Suprapubic skin (tissue), 4 donors: ENCODE results near the gene ATP1B1. TPM values are rescaled to one million over a fixed set of nuclear protein-coding genes. Genes with fewer than 3 reads are reported as not detected.

Source experiments
- DNase-seq, 2 donors: peaks; one replicate each; pipeline ENCODE4 v3.0.0-alpha.2; 2019; ENCODE audit warnings: low spot score in 2 of 2
- H3K27ac ChIP-seq: fragments of 200-600 bp; sonication (generic); one replicate; pipeline ENCODE4 v1.5.1; 2019
- H3K27me3 ChIP-seq: fragments of 200-600 bp; sonication (generic); one replicate; pipeline ENCODE4 v1.5.1; 2019
- H3K36me3 ChIP-seq: fragments of 200-600 bp; sonication (generic); one replicate; pipeline ENCODE4 v1.5.1; 2019
- H3K4me1 ChIP-seq: fragments of 200-600 bp; sonication (generic); one replicate; pipeline ENCODE4 v1.5.1; 2019
- H3K4me3 ChIP-seq: fragments of 200-600 bp; sonication (generic); one replicate; pipeline ENCODE4 v1.5.1; 2019; ENCODE audit warnings: mild to moderate bottlenecking
- H3K9me3 ChIP-seq: fragments of 200-600 bp; sonication (generic); one replicate; pipeline ENCODE4 v1.5.1; 2019
- CTCF ChIP-seq, 2 donors: fragments of 200-600 bp in 1 of 2; fragments of 450-650 bp in 1 of 2; sonication (generic) in 1 of 2; IDR thresholded peaks; one replicate each; pipeline ENCODE4 v1.5.1; 2016 to 2019; ENCODE audit warnings: antibody characterized with exemption in 2 of 2, mild to moderate bottlenecking in 1 of 2, moderate library complexity in 1 of 2
- EP300 ChIP-seq: sonication (generic); formaldehyde crosslinking; IDR thresholded peaks from one replicate; pipeline ENCODE4 v1.6.1; 2017; ENCODE audit warnings: antibody characterized with exemption
- POLR2A ChIP-seq, 2 donors: fragments of 450-650 bp; IDR thresholded peaks; one replicate each; pipeline ENCODE4 v1.6.1; 2017; ENCODE audit warnings: antibody characterized with exemption in 2 of 2, mild to moderate bottlenecking in 2 of 2, moderate library complexity in 2 of 2
- POLR2AphosphoS5 ChIP-seq, 3 donors: sonication (generic); formaldehyde crosslinking; IDR thresholded peaks; one replicate each; pipeline ENCODE4 v1.6.1; 2017; ENCODE audit warnings: antibody characterized with exemption in 3 of 3
- WGBS: methylation state at CpG from one replicate; pipeline ENCODE4 v1.1.5; 2018; 5-methylcytosine and 5-hydroxymethylcytosine counted together
- total RNA-seq, 4 donors: library from RNA; depleted of rRNA; stranded (reverse); fragments of >200 nt; gene quantifications; one replicate each; pipeline ENCODE4 v1.1.0, GENCODE V29; 2016

The ATP1B1 gene
- total RNA-seq, 4 donors from 2014 or later = 63.3 to 150 (median 108) TPM

DNA sequence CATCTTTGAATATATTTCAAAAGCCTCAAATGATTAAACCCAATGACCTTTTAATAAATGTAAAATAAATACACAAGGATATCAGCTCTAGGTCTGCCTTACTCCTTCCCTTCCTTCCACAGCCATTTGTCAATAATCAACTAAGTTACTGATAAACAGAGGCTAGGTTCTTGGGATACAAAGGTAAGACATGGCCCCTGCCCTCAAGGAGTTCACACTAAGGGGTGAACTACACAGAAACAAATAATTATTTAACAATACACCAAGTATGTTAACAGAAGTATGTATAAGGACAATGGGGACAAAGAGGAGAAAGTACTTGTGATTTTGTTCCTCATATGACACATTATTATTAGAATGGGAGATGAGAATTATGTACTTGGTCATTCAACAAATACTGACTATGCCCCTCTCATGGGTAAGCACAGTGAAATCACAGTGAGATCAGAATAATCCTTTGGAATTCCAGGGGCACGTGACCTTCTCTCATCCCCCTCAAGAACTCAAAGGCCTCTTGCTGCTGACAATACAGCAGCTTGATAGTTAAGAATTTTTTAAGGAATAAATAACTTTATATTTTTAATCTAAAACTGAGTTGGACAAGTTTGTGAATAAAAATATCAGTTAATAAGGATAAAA, 40.2 kb downstream of the ATP1B1 start:
- Histone ChIP-seq H3K36me3 (no peaks in the 10 kb centered on the region), H3K4me3 (no peak overlapping the region), H3K9me3 (no peaks in the 10 kb centered on the region), H3K27ac (no peak overlapping the region), H3K27me3 (no peaks in the 10 kb centered on the region), H3K4me1 (no peaks in the 10 kb centered on the region)
- no peak for DNase-seq
- TF ChIP-seq EP300 (no peak), POLR2A (IDR thresholded peaks at IDR 0.05) (no peak), POLR2AphosphoS5 (IDR thresholded peaks at IDR 0.05) (no peak), CTCF (IDR thresholded peaks at IDR 0.05) (no peak)
- 89% methylated on average over 1 of the region's 1 CpG for WGBS

DNA sequence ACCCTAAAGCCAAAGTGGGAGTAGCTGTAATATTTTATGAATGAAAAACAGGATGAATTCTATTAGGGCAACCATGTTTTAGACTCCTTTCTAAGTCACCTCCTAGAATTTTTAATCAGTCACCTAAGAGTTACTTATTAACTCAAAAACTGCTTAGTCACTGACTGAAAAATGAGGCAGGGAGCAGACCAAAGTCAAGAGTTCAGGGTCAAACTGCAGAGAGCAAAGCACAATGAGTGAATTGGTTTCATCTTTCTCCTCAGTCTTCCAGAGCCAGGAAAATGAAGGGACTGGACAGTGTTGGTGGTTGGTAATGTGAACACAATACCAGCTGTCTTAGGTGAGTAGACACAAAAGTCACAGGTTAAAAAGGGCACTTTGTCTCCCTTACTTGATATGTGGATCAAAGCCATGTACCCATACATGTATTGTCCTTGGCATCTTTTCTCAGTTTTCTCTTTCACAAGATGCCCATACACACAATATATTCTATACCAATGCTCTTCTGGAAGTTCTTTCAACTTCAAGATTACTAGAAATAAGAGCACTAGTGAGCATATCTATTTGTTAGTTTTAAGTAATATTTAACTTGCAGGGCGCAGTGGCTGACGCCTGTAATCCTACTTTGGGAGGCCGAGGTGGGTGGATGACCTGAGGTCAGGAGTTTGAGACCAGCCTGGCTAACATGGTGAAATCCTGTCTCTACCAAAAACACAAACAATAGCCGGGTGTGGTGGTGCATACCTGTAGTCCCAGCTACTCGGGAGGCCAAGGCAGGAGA, 42.2 kb downstream of the ATP1B1 start:
- H3K27me3 ChIP-seq = no peaks in the 10 kb centered on the region
- 79% methylated on average over 5 of the region's 5 CpGs for WGBS
- no peaks in the 10 kb centered on the region for H3K36me3 ChIP-seq
- H3K4me3 ChIP-seq = no peak overlapping the region
- no peak overlapping the region for H3K27ac ChIP-seq
- no peak for DNase-seq
- TF ChIP-seq CTCF (IDR thresholded peaks at IDR 0.05) = no peak
- TF ChIP-seq POLR2AphosphoS5 (IDR thresholded peaks at IDR 0.05) = no peak
- no peak for TF ChIP-seq EP300
- TF ChIP-seq POLR2A (IDR thresholded peaks at IDR 0.05) = no peak
- no peaks in the 10 kb centered on the region for H3K4me1 ChIP-seq
- no peaks in the 10 kb centered on the region for H3K9me3 ChIP-seq

DNA sequence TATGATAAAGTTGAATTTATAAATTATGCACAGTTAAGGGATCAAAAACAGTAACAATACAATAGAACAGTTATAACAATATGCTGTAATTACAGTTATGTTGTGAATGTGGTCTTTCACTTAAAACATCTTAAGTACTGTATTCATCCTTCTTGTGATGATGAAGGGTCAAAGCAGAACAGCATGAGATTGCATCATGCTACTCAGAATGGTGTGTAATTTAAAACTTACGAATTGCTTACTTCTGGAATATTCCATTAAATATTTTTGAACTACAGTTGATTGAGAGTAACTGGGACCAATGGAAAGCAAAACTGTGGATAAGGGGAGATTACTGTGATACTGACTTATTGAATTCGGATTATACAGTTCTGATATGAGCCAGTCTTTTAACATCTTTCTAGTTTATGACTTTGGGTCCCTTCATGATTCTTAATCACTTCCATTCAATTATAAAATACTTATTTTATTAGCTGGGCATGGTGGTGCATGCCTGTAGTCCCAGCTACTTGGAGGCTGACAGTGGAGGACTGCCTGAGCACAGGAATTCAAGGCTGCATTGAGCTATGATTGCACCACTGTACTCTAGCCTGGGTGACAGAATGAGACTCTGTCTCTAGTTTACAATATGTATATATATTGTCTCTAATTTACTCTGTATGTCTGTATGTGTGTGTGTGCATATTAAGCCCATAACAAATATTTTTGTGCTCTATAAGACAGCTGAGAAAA, 43.2 kb downstream of the ATP1B1 start:
- Histone ChIP-seq H3K9me3 (no peaks in the 10 kb centered on the region), H3K4me1 (no peaks in the 10 kb centered on the region), H3K4me3 (no peak overlapping the region), H3K27me3 (no peaks in the 10 kb centered on the region), H3K36me3 (no peaks in the 10 kb centered on the region), H3K27ac (no peak overlapping the region)
- 92% methylated on average over 2 of the region's 2 CpGs for WGBS
- DNase-seq = no peak
- TF ChIP-seq CTCF (IDR thresholded peaks at IDR 0.05) (no peak), EP300 (no peak), POLR2AphosphoS5 (IDR thresholded peaks at IDR 0.05) (no peak), POLR2A (IDR thresholded peaks at IDR 0.05) (no peak)

DNA sequence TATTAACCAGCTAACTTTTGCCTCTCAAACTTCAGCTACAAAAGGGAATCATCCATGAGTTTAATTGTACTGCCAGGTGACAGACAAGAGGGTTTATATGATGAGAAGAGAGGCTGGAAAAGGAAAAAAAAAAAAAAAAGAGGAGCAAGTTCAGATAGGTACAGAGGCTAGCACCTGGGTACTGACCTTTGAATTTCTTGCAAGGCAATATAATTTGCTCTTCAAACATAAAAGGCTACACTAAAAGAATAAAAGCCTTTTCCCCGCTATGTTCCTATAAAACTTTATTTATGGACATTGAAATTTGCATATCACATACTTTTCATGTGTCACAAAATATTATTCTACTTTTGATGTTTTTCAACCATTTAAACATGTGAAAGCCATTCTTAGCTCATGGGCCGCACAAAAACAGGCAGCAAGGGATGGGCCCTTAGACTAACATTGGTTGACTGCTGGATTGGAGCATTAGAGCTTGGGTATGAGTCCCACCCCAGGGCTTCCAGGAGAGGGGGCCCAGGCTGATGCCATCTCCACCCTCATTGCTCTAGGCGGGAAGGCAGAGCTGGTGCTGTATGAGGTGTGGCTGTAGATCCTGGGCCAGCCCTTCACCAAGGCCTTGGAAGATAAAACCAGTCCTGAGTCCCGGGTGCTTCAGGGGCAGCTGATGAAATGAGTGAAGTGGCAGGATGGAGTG, 44.3 kb downstream of the ATP1B1 start:
- no peak for TF ChIP-seq POLR2AphosphoS5 (IDR thresholded peaks at IDR 0.05)
- no peak for TF ChIP-seq CTCF (IDR thresholded peaks at IDR 0.05)
- no peak for TF ChIP-seq POLR2A (IDR thresholded peaks at IDR 0.05)
- no peak for TF ChIP-seq EP300
- Histone ChIP-seq H3K4me1 (no peaks in the 10 kb centered on the region), H3K4me3 (no peak overlapping the region), H3K9me3 (no peaks in the 10 kb centered on the region), H3K27ac (no peak overlapping the region), H3K27me3 (no peaks in the 10 kb centered on the region), H3K36me3 (no peaks in the 10 kb centered on the region)
- no peak for DNase-seq
- WGBS = 41% methylated on average over 4 of the region's 4 CpGs
